ENCODE data around the gene CNGB1.
"Not testable (repeated sequence)": the region's sequence is repeated elsewhere in the genome, so short reads cannot be mapped to it uniquely, and the experiment has no call there.

Gene CNGB1

GRCh38 chr16:57970970-57971369, at the start of gene CNGB1:
TSS of gene CNGB1 (minus strand) at chr16:57971128. CDS start at chr16:57967286, 3,842 bp downstream.
- H3K9ac ChIP-seq (ENCODE audit: low read length), result no peak within 1 kb of the TSS
- no peak within 1 kb of the TSS for H3K27ac ChIP-seq (ENCODE audit: low read depth, low read length)
- H3K4me1 ChIP-seq (ENCODE audit: control insufficient read depth, insufficient read depth, low read length), result peaks cover 2% of the 10 kb centered on the region
- no peaks in the 10 kb centered on the region for H3K36me3 ChIP-seq (ENCODE audit: control insufficient read depth, insufficient read depth, low read length)
- no peaks in the 10 kb centered on the region for H3K27me3 ChIP-seq (ENCODE audit: control insufficient read depth, insufficient read depth, low read length)
- no peak within 1 kb of the TSS for H3K4me3 ChIP-seq (ENCODE audit: low read length)

- Histone ChIP-seq H3K9ac (ENCODE audit: low read length) (no peak overlapping the region), H3K27me3 (ENCODE audit: control insufficient read depth, insufficient read depth, low read length) (no peaks in the 10 kb centered on the region)
These were observed 49.1 kb upstream of the CNGB1 start for GRCh38 chr16:58019866-58020538.

DNA sequence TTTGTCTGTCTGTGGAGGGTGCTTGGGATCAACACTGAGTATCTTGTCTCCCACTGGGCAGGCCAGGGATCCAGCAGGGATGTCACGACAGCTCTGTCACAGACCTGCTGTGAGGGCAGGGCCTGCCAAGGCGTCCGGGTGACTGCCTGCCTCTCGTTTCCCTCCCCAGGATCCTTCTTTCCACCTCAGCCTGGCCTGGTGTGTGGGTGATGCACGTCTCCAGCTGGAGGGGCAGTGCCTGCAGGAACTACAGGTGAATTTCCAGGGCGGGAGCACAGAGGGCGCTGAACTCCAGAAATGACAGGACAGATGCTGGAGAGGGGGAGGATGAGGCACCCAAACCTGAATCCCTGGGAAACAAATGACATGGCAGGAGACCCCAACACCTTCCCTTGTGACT, 47.9 kb upstream of the CNGB1 start:
- Histone ChIP-seq H3K36me3 (ENCODE audit: control insufficient read depth, insufficient read depth, low read length) (no peaks in the 10 kb centered on the region), H3K27ac (ENCODE audit: low read depth, low read length) (no peak overlapping the region), H3K9ac (ENCODE audit: low read length) (no peak overlapping the region), H3K4me1 (ENCODE audit: control insufficient read depth, insufficient read depth, low read length) (peaks cover 13% of the 10 kb centered on the region), H3K4me3 (ENCODE audit: low read length) (no peak overlapping the region), H3K27me3 (ENCODE audit: control insufficient read depth, insufficient read depth, low read length) (no peaks in the 10 kb centered on the region)

More at GRCh38 chr16:58019866-58020538, 49.1 kb upstream of the CNGB1 start:
- Histone ChIP-seq H3K27ac (ENCODE audit: low read depth, low read length) (no peak overlapping the region), H3K4me1 (ENCODE audit: control insufficient read depth, insufficient read depth, low read length) (peaks cover 13% of the 10 kb centered on the region), H3K4me3 (ENCODE audit: low read length) (no peak overlapping the region), H3K36me3 (ENCODE audit: control insufficient read depth, insufficient read depth, low read length) (no peaks in the 10 kb centered on the region)

DNA sequence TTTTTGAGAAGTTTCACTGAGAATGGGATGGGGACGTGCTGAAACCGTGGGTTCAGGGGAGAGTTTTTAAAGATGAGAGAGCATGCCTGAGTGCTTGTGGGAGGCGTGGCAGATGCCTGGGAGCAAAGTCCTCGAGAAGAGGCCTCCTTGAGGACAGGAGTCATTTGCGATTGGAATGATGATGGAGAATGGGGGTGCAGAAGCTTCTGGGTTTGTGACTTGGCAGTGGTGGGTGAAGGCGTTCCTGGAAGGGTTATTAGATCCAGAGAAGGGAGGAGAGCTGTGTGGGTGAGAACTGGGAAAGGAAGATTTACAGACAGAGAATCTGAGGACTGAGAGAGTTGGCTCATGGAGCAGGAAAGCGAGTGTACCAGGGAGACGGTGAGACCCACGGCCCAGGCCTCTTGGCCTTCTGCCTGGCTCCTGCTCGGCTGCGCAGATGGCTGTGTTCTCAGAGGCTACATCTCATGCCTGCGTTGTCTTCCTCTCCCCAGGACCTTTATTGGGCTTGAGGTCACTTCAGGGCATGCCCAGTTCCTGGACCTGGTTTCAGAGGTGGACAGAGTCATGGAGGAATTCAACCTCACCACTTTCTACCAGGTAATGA, 46.0 kb upstream of the CNGB1 start:
- Histone ChIP-seq H3K27ac (ENCODE audit: low read depth, low read length) (no peak overlapping the region), H3K4me1 (ENCODE audit: control insufficient read depth, insufficient read depth, low read length) (peaks cover 1% of the 10 kb centered on the region), H3K36me3 (ENCODE audit: control insufficient read depth, insufficient read depth, low read length) (peaks cover 5% of the 10 kb centered on the region), H3K9ac (ENCODE audit: low read length) (no peak overlapping the region), H3K4me3 (ENCODE audit: low read length) (no peak overlapping the region), H3K27me3 (ENCODE audit: control insufficient read depth, insufficient read depth, low read length) (no peaks in the 10 kb centered on the region)

GRCh38 chr16:58013201-58013956, 42.5 kb upstream of the CNGB1 start:
- H3K4me3 ChIP-seq (ENCODE audit: low read length), result no peak overlapping the region
- no peak overlapping the region for H3K9ac ChIP-seq (ENCODE audit: low read length)
- no peaks in the 10 kb centered on the region for H3K27me3 ChIP-seq (ENCODE audit: control insufficient read depth, insufficient read depth, low read length)
- no peaks in the 10 kb centered on the region for H3K4me1 ChIP-seq (ENCODE audit: control insufficient read depth, insufficient read depth, low read length)
- H3K36me3 ChIP-seq (ENCODE audit: control insufficient read depth, insufficient read depth, low read length), result peaks cover 13% of the 10 kb centered on the region
- H3K27ac ChIP-seq (ENCODE audit: low read depth, low read length), result no peak overlapping the region

DNA sequence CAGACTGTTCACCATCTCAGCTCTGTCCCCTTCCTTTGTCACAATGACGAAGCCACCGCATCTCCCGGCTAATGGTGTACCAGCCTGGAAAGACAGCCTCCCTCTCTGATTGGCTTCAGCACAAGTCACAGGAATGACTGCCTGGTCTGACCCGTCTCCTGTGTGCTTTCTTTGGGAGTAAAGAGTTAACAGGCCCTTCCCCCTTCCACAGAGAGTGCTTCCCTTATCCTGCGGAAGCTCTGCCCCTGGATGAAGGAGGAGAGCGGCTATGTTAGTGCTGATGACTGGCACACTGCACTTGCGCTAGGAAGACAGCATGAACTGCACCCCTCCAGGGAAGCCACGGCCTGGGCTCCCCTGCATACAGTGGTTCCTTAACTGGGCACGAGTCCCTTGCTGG, 41.6 kb upstream of the CNGB1 start:
- no peak overlapping the region for H3K27ac ChIP-seq (ENCODE audit: low read depth, low read length)
- peaks cover 13% of the 10 kb centered on the region for H3K36me3 ChIP-seq (ENCODE audit: control insufficient read depth, insufficient read depth, low read length)
- no peaks in the 10 kb centered on the region for H3K4me1 ChIP-seq (ENCODE audit: control insufficient read depth, insufficient read depth, low read length)
- H3K4me3 ChIP-seq (ENCODE audit: low read length), result no peak overlapping the region
- H3K9ac ChIP-seq (ENCODE audit: low read length), result no peak overlapping the region
- no peaks in the 10 kb centered on the region for H3K27me3 ChIP-seq (ENCODE audit: control insufficient read depth, insufficient read depth, low read length)

GRCh38 chr16:58011652-58012051, 40.7 kb upstream of the CNGB1 start:
- no peak overlapping the region for H3K4me3 ChIP-seq (ENCODE audit: low read length)
- no peak overlapping the region for H3K9ac ChIP-seq (ENCODE audit: low read length)
- H3K27ac ChIP-seq (ENCODE audit: low read depth, low read length), result no peak overlapping the region
- H3K4me1 ChIP-seq (ENCODE audit: control insufficient read depth, insufficient read depth, low read length), result no peaks in the 10 kb centered on the region
- peaks cover 13% of the 10 kb centered on the region for H3K36me3 ChIP-seq (ENCODE audit: control insufficient read depth, insufficient read depth, low read length)
- no peaks in the 10 kb centered on the region for H3K27me3 ChIP-seq (ENCODE audit: control insufficient read depth, insufficient read depth, low read length)

DNA sequence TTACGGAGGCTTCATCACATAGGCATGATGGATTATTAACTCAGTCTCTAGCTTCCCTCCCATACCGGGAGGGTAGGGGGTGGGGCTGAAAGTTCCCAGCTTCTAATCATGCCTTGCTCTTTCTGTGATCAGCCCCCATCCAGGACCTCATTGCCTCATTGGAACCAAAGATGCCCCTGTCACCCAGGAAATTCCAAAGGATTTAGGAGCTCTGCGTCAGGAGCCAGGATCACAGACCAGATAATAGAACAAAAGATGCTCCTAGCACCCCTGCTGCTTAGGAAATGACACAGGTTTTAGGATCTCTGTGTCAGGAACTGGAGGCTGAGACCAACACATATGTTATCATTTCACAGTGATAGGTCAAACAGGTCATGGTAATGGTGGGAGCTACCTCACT, 40.0 kb upstream of the CNGB1 start:
- H3K4me3 ChIP-seq (ENCODE audit: low read length), result no peak overlapping the region
- H3K36me3 ChIP-seq (ENCODE audit: control insufficient read depth, insufficient read depth, low read length), result peaks cover 13% of the 10 kb centered on the region
- no peak overlapping the region for H3K9ac ChIP-seq (ENCODE audit: low read length)

GRCh38 chr16:58009856-58010416, 39.0 kb upstream of the CNGB1 start:
- no peaks in the 10 kb centered on the region for H3K27me3 ChIP-seq (ENCODE audit: control insufficient read depth, insufficient read depth, low read length)
- H3K9ac ChIP-seq (ENCODE audit: low read length), result no peak overlapping the region
- H3K36me3 ChIP-seq (ENCODE audit: control insufficient read depth, insufficient read depth, low read length), result peaks cover 13% of the 10 kb centered on the region
- no peak overlapping the region for H3K4me3 ChIP-seq (ENCODE audit: low read length)
- no peaks in the 10 kb centered on the region for H3K4me1 ChIP-seq (ENCODE audit: control insufficient read depth, insufficient read depth, low read length)
- H3K27ac ChIP-seq (ENCODE audit: low read depth, low read length), result no peak overlapping the region

More for the DNA sequence above, 40.0 kb upstream of the CNGB1 start:
- Histone ChIP-seq H3K27me3 (ENCODE audit: control insufficient read depth, insufficient read depth, low read length) (no peaks in the 10 kb centered on the region), H3K27ac (ENCODE audit: low read depth, low read length) (no peak overlapping the region), H3K4me1 (ENCODE audit: control insufficient read depth, insufficient read depth, low read length) (no peaks in the 10 kb centered on the region)

GRCh38 chr16:58004736-58005135, 33.8 kb upstream of the CNGB1 start:
- H3K4me3 ChIP-seq (ENCODE audit: low read length); H3K27ac ChIP-seq (ENCODE audit: low read depth, low read length); H3K36me3 ChIP-seq (ENCODE audit: control insufficient read depth, insufficient read depth, low read length); H3K4me1 ChIP-seq (ENCODE audit: control insufficient read depth, insufficient read depth, low read length); H3K27me3 ChIP-seq (ENCODE audit: control insufficient read depth, insufficient read depth, low read length); H3K9ac ChIP-seq (ENCODE audit: low read length): not testable (repeated sequence)

- Histone ChIP-seq H3K4me3 (ENCODE audit: low read length) (no peak overlapping the region), H3K9ac (ENCODE audit: low read length) (no peak overlapping the region), H3K36me3 (ENCODE audit: control insufficient read depth, insufficient read depth, low read length) (no peaks in the 10 kb centered on the region), H3K27me3 (ENCODE audit: control insufficient read depth, insufficient read depth, low read length) (no peaks in the 10 kb centered on the region), H3K4me1 (ENCODE audit: control insufficient read depth, insufficient read depth, low read length) (peaks cover 11% of the 10 kb centered on the region), H3K27ac (ENCODE audit: low read depth, low read length) (no peak overlapping the region)
These were observed 32.0 kb upstream of the CNGB1 start for GRCh38 chr16:58002936-58003335.

DNA sequence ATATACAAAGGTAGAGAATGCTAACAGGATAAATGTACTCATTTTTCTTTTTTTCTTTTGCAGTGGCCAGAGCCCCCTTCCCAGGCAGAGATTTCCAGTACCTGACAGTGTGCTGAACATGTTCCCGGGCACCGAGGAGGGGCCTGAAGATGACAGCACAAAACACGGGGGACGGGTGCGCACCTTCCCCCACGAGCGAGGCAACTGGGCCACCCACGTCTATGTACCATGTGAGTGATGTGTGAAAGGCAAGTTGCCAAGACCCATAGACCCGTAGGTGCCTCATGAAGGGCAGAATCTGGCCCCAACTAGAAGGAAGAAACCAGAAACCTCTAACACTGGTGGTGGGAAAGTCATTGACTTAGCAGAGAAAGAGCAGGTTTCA, 31.5 kb upstream of the CNGB1 start:
- Histone ChIP-seq H3K4me3 (ENCODE audit: low read length) (no peak overlapping the region), H3K27me3 (ENCODE audit: control insufficient read depth, insufficient read depth, low read length) (no peaks in the 10 kb centered on the region), H3K36me3 (ENCODE audit: control insufficient read depth, insufficient read depth, low read length) (peaks cover under 1% of the 10 kb centered on the region), H3K9ac (ENCODE audit: low read length) (no peak overlapping the region), H3K27ac (ENCODE audit: low read depth, low read length) (no peak overlapping the region), H3K4me1 (ENCODE audit: control insufficient read depth, insufficient read depth, low read length) (peaks cover 11% of the 10 kb centered on the region)

All from rectal smooth muscle tissue (tissue), 1 donor.